ENCODE data around the gene DAB2.
A peak's percentile ranks its signal among the peaks of the same experiment; 100 is the strongest.

DAB2 gene

DNA sequence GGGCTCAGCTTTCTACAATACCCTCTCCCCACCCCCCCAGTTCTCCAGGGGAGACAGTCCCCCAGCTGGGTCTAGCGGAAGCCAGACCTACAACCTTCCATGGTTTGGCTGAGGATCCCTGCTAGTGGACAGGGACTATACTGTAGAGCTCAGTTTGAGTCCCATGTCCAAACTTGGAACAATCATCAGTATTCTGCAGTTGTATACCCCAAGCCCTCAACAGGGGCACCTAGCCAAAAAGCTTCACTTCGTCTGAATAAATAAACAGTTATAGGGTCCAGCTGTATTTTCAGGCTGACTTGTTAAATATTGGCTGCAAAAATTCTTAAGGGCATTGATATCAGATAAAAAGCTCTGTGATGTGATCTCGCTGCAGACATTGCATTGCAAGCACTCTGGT is 45.1 kb downstream of the DAB2 start:
- FAIRE-seq = no peak

DNA sequence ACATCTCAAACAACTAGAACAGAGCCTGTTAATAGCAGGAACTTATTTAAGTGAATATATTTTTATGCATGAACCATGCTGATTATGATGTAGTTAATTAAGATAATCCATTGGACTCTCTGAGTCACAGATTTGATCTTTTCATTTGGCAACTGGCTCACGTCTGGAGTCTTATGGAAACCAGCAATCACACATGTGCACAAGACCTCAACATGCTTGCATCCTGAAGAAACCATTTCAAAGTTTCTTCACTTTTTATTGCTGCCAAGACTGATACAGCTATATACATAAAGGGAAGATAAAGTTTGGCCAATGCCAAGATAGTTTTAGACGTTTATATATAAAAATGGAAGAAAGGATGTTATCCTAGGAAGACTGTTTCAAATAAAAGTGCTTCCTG is 47.2 kb downstream of the DAB2 start:
- no peak for FAIRE-seq

DNA sequence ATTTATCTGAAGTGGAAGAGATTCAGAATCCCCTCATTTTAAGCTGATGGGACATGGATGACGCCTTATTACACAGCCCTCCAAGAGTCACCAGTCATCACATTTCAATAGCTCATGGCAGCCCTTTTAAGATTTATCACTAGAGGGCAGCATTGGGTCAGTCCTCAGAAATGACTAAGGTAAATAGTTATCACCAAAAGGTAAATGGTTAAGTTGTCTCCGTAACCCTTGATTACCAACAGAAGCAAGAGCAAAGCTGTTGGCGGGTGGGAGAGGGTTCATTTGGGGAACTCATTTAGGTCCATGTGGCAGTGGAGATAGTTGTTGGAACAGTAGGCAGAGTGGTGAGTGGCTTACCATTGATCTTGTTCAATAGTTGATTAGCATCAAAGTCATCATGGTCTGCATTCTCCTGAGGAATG is 48.5 kb downstream of the DAB2 start:
- FAIRE-seq = no peak

DNA sequence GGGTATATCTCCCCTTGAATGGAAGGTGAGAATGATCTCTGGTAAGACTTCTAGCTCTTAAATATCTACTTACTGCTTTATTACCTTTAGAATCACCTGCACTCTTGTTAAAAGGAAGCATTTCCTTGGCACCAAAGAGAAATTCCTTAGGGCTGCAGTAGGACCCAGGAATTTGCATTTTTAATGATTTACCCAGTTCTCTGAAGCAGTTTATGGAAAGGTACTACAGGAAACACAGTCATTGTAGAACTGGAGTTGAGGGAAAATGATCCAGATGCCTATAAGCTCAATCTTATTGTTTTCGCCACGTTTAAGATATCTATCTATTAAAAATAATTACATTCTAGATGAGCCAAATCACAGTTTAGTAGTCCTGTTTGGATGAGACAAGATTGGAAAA is 51.0 kb downstream of the DAB2 start:
- FAIRE-seq = no peak

DNA sequence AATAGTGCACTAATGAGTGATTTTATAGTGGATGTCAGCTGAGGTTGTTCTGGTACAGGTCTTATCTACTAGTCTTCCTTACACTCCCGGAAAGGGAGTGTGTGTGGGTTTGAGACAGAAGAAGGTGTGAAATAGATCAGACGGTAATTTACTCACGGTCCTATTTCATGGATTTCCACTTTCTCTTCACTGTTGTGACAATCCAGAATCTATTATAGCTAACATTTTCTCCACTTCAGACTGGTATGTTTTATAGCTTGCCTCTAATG is 53.5 kb downstream of the DAB2 start:
- FAIRE-seq = no peak

DNA sequence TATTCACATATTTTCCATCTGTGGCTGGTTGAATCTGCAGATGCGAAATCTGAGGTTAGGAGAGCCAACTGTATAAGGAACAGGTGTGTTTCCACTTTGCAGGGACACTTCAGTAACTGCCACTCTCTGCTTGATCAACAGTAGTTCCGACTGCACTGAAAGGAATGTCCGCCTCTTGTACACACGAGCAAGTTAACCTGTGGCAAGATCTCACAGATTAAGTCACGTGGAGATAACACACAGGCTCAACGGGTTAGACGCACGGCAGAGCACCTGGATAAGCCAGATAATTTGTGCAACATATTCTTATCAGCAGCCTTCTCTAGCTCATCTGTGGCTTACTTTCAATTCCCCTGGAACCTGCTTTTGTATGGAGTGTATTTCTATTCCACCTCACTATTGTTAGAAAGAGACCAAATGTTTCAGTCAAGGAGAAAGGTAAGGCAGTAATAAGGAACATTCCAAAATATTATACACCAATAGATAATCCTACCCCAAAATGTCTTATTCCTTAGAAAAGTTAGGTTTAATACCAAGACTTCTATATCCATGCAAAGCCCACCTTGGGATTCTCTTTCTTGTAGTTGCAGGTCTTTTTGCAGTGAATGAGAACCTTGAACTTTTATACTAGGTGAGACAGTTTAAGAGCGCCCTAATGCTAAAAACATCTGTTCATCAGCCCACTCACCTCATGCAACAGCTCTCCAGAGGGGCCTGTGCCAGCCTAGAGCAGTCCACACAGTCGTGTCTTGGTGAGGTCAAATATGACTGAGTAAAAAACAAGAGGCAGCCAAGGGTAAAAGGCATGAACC is 54.0 kb downstream of the DAB2 start:
- no peak for FAIRE-seq

GRCh38 chr5:39369123-39369815 is 55.5 kb downstream of the DAB2 start:
- FAIRE-seq = no peak

GRCh38 chr5:39368116-39368515 is 56.7 kb downstream of the DAB2 start:
- no peak for FAIRE-seq

DNA sequence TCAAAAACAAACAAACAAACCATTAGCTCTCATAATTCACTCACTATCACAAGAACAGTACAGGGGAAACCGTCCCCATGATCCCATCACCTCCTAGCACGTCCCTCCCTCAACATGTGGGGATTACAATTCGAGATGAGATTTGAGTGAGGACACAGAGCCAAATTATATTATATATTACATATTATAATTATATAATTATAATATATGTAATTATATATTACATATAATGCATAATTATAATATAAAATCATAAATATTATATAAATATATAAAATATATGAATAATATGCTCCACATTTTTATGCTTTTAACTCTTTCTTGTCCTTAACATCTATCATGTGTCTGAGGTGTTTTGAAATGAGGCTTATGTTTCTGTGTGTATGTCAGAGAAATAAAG is 57.1 kb downstream of the DAB2 start:
- FAIRE-seq = peak; percentile 17

DNA sequence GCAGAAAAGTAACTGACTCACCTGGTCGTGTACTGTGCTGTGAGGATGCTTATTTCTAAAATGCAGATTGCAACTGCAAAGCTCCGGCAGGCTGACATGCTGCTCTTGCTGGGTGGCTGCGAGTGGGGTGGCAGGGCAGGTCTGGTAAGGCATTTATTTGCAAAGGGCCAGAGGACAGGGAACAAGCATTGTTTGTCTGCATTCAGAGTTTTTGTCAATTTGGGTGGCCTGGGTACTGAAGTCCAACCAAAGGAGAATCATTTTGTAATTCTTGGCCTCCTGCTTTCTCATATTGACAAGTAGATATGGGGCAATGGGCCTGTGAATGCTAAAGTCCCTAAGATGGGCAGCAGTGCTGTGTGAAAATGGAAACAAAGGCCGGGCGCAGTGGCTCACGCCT is 60.4 kb downstream of the DAB2 start, which contains the start of gene C9:
Gene C9, minus strand, starts transcription at position 129 of the 400 bp plus-strand sequence. Its CDS starts 31 bp downstream, at position 98.
- FAIRE-seq = no peak

DNA sequence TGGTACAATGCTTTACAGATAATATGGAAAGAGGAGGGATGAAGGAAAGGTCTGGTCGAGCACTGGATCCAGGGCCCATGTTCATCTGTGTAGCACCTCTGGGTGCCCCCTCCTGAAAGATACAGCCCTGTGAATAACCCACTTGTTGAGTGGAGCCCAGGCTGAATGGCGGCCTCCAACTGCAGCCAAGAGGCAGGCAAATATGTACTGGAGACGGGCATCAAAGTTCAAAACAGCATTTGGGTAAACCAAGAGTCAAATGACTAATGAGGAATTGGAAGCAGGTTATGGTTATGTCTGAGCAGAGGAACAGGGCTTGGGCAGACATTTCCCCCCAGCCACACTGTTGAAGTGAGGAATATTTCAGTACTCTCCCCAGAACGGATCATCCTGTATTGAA is 61.6 kb downstream of the DAB2 start:
- FAIRE-seq = no peak

GRCh38 chr5:39362646-39363045 is 62.1 kb downstream of the DAB2 start:
- no peak for FAIRE-seq

GRCh38 chr5:39361306-39361705 is 63.5 kb downstream of the DAB2 start:
- FAIRE-seq = no peak

DNA sequence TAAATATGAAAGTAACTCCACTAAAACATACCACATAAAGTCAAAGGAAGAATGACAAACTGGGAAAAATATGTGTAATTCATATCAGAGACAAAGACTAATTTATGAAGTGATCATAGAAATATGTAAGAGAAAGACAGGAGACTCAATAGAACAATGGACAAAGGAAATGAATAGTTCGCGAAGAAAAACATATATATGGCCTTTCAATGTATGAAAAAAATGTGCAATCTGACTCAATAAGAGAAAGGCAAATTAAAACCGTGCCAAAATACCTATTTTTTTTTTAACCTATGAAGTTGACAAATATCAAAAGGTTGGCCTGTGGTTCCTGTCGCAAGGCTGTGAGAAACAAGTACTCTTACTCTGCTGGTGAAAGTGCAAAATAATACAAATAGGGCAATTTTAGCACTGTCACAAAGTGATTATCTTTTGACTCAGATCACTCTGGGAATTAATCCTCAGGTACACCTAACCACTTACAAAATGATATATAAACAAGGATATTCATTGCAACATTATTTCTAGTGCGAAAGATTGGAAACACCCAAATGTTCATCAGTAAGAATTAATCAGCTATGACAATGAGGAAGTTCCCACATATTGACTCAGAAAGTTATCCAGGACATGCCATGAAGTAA is 64.2 kb downstream of the DAB2 start:
- no peak for FAIRE-seq

DNA sequence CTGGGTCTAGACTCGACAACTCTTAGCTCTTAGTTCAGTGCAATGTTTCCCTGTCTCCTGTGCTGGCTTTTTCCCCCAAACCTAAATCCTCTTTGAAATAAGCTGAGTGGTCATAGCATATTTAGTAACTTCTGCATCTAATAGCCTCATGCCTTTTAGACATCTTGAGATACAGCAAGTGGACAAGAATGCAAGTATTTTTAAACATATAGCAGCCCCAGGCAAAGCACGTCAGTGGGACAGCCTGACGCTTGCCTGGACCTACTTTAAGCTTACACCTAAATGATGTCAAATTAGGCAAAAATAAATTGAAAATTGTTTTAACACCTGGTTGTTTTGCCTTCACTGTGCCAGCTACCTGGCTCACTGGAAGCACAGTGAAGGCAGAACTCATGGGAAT is 68.5 kb downstream of the DAB2 start:
- no peak for FAIRE-seq

DNA sequence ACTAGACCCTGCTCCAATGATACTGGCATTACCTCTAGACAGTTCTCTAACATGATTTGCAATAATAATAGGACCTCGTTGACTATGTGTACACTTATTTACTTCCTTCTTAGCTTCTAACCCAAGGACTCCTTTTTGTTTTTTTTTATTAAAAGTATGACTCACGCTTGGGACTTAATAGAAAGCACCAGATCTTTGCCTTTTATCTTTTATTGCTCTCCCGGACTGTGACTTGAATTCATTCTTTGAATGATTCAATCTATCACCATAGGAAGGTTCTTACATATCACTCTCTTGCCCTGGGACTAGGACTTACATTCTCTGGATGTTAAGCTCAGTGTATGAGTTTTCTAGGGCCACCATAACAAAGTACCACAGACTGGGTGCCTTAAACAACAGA is 69.5 kb downstream of the DAB2 start:
- FAIRE-seq = no peak

DNA sequence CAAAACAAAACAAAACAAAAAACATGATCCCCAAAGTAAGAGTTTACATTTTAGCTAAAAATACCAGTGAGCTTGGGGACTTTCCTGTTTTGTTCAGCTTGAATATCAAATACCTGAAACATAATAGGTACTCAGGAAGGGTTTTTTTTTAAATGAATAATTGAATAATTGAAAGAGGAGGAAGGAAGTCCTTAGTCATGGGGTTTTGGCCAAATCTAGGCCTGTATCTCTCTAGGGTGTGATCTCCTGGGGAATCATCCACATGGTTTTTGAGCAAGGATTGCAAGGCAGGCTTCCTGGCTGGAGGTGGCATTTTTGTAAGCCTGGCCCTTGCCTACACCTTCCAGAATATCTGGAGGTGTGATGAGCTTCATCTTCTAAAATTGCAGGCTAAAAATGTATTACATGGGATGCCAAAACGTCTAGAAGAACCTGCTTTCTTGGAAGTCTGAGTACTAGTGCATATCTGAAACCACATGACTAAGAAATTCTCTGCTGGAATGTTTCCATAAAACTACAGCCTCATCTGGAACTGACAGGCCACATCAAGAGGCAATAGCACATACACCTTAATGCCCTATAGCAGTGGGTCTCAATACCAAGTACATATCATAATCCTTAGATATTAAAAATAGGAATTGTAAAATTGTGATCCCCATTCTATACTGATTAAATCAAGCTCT is 70.9 kb downstream of the DAB2 start:
- no peak for FAIRE-seq

DNA sequence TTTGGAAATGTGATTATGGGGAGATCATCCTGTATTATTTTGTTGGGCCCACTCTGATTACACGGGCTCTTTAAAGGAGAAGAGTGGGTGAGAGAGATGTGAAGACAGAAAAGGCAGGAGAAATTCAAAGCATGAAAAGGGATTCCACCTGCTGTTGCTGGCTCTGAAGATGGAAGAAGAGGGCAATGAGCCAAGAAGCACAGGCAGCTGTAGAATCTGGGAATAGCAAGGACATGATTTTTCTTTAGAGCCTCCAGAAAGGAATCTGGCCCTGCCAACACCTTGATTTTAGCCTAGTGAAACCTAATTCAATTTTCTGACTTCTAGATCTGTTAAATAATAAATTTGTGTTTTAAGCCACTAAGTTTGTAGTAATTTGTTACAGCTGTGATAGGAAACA is 71.8 kb downstream of the DAB2 start:
- FAIRE-seq = no peak

DNA sequence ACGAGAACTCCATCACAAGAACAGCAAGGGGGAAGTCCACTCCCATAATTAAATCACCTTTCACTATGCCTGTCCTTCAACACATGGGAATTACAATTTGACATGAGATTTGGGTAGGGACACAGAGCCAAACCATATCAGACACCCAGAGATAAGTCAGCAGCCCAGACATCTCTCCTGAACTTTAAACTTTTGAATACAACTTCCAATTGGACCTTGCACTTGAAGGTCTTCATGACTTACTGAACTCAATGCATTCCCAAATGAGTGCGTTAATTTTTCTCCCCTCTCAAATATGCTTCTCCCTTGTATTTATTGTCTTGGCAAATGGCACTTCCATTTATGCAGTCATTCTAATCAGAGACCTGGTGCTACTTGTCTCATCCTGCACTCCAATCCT is 72.6 kb downstream of the DAB2 start:
- no peak for FAIRE-seq

DNA sequence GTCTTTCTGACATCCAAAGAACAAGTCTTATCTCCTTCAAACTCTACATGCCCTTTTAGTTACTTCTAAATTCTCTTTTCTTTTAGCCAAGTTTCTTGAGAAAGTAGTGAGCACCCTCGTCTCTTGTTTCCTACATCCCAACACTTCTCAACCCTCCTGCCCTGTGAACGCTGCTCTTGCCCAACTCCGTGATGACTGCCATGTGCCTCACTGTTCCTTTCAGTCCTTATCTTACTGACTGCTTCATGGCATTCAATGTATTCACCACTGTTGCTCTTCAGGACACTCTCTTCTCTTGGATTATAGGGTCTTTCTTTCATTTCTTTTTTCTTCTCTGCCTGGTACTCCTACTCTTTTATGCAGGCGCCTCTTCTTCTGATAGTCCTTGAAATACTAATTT is 75.3 kb downstream of the DAB2 start:
- no peak for FAIRE-seq

DNA sequence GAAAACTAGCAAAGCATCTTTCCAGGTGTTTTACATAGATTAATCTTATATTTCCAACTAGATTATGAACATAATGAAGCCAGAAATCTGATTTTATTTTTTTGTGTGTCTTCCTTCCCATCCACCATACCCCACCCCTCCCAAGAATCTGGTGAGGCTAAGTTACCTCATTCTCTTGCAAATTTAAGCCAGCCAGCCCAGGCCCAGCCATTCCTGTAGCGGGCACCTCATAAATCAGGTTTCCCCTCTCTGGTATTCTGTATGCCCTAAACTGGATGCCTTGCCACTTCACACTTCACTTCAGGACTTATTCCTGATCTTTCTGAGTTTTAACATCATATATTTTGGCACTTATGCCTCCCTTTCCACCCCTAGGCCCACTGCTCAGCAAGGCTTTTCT is 82.3 kb downstream of the DAB2 start:
- no peak for FAIRE-seq

DNA sequence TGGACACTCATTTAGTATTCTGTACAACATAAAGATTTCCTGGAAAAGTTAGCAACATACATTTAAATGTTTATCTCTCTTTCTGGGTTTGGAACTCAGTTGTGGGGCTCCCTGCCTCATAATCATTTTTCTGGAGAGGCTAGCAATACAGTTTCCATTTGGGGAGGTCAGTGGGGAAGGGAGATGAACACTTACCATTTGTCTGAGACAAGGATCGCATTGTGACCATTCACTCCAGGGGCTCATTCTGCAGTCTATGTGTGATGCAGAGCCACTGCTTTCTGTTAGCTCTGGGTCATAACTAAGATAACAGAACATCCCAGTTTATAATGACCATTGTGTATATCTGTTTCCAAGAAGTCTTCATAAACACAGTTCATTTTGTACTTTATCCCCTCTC is 82.9 kb downstream of the DAB2 start:
- FAIRE-seq = no peak

GRCh38 chr5:39340506-39340905 is 84.3 kb downstream of the DAB2 start:
- FAIRE-seq = no peak
